NCI-H446 (cell line): Measurements from ENCODE around the gene TEAD3.
"Not testable (repeated sequence)": the region's sequence is repeated elsewhere in the genome, so short reads cannot be mapped to it uniquely, and the experiment has no call there.

Experiments
- DNase-seq, 2 experiments: peaks; one replicate each; lab custom pipeline; 2025; lab: John Stamatoyannopoulos, UW

Gene TEAD3

DNA sequence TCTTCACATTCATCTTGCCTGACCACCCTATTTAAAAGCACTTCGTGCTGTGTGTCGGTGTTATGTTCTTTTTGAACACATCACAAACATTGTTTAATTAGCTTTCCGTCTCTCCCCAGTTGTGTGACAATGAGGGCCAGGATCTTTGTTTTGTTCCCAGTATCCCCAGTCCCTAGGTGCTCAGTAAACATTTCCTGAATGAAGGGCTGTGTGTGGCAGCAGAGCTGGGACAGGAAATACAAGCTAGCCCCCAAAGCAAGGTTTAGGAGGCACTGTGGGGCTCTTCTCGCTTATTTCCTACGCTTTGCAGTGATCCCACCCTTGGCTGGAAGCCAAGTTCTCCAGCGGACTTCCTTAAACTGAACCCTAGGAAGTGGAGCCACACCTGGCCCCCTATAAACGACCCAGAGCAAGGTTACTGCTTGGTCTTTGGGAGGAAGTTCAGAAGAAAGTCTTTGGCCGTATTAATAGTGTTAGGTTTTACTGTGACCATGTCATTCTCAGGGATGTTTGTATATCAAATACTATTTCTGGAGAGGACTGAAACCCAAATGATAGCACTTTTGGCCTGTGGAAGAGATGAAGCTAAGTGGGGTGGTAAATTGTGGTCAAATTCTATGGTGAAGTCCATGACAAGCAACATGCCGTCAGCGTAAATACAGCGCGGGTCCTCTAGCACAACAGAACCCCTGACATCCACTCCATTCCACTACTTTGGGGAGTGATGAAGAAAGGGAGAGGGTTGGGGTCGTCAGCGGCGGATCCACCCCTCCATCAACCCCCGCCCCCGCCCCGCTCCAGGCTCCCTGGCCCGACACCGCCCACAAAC lies 45.3 kb downstream of the TEAD3 start:
- no peak for DNase-seq

DNA sequence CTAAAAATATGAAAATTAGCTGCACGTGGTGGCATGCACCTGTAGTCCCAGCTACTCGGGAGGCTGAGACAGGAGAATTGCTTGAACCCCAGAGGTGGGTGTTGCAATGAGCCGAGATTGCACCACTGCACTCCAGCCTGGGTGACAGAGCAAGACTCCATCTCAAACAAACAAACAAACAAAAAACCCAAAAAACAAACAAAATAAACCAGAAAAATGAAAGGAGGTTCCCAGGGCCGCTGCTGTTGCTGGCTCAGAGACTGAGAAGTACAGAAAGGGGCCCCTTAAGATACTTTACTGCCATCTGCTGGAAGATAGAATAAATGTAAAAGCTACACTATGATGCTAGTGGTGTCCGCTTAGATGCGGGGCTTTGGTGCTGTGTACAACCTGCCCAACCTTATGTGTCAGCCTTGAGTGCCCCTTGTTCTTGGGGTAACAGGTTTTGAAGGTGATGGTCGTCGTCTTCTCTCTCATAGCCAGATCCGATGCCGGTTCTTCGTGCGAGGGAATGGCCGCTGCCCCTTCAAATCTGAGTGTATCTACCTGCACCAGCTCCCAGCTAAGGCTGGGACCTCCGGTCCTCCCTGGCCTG lies 47.5 kb downstream of the TEAD3 start:
- DNase-seq: peak; percentile 54 to 79

DNA sequence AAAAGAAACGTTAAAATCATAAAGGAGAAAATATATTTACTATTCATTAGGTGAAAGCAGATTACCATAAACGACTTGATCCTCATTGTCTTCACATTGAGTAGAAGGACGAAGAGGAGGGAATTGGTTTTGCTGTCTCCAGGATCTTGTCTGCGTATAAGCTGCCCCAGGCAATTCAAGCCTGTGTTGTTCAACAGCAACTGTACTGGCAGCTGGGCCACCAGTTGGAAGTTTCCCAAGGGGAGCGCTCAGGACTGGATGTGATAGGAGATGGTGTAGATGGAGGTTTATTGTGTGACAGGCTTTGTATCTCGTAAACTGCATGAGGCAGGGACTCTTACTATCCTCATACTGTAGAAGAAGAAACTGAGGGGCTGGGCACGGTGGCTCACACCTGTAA lies 48.7 kb downstream of the TEAD3 start:
- peak in 1 of 2 experiments; percentile 28 for DNase-seq

DNA sequence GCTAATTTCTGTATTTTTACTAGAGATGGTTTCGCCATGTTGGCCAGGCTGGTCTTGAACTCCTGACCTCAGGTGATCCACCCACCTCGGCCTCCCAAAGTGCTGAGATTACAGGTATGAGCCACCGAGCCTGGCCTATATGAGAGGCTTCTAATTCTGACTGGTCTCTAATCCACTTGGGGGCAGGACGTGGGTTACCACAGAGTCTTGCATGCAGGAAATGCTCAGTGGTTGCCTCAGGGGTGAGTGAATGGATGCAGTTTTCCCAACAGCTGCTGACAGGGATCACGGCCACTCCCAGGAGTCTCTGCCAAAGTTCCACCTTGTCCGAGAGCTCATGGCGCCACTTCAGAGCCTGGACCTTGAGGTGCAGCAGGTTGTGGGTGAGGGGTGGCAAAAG lies 51.2 kb downstream of the TEAD3 start:
- DNase-seq: no peak

DNA sequence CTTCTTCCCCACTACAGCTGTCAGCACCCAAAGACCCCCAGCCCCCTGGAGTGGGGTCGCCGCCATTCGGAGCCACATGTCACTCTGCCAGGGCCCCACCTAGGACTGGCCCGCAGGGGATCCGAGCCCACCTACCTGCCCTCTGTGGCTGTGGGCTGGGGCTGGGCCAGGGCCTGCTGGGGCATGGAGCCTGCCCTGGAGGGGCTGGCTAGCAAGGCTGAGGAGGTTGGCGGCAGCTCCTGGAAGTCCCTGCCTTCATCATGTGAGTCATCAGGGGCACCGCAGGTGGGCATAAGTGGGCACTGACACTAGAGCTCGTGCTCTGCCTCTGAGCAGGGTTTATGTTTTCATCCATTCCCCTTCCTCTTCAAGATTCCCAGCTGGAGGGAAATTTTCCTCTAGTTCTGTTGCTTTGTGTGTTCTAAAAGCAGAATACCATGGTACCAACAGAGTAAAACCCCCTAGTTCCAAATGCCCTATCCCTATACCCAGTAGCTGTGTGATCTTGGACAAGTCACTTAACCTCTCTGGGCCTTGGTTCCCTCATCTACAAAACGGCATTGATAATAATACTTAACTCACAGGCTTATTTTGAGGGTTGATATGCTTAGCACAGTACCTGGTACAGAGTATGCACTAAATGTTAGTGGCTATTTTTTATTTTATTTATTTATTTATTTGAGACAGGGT lies 53.4 kb downstream of the TEAD3 start:
- peak in 1 of 2 experiments; percentile 30 for DNase-seq

DNA sequence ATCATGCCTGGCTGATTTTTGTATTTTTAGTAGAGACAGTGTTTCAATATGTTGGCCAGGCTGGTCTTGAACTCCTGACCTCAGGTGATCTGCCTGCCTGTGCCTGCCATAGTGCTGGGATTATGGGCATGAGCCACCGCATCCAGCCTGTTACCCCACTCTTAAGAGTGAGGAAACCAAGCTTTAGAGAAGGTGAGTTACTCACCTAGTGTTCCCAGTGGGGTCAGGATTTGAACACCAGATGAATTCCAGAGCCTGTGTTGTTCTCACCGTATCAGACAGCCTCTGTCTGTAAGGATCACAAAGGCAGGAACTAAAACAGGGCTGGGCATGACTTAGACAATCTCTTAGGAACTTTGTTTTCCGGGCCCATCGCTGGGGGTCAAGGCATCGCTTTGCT lies 54.2 kb downstream of the TEAD3 start:
- no peak for DNase-seq

DNA sequence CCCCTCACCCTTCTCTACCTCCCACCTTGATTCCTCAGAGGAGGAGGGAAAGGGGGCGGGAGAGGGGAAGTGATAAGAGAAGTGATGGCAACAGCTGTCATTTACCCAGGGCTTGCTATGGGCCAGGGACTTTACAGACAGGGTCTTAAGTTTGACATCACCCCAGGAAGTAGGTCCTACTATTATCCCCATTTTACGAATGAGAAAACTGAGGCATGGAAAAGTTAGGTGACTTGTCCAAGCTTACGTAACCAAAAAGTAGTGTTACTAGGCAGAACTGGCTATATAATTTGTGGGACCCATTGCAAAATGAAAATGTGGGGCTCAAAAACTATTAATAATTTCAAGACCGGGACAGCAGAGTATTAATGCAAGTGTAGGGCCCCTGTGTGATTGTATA lies 55.2 kb downstream of the TEAD3 start:
- no peak for DNase-seq

DNA sequence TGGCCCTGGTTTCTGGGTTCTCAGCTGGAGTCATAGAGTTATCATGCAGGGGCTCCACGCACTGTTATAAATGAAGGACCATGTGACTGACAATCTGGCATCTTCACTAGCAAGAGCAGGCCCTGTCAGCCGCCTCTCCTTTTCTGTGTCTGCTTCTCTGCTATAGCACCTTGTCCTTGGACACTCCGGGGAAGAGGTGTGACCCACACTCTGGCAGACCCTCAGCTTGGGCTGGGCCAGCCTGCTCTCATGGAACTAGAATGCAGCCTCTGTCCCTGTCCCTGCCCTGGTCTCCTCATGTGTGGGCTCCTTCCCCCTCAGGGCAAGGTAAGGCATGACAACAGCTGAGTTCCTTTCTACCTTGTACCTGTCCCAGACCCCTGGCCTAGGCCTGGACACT lies 55.7 kb downstream of the TEAD3 start:
- no peak for DNase-seq

DNA sequence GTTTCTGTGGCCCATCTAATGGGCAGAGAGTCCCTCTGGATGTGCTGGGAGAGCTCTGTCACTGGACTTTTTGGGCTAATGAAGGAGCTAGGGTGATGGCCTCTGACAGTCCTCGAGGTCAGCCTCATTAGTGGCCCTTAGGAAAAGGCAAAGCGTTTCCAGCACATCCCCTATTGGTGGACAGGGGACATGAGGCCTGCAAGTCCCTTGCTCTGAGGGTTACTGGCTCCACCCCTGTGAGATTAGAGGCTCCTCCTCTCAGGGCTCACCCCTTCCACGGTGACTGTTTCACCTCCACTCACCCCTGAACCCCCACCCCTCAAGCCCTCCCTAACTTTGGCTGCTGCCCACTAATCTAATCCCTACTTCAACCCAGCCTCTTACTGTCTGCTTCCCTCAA lies 57.6 kb downstream of the TEAD3 start:
- no peak for DNase-seq

DNA sequence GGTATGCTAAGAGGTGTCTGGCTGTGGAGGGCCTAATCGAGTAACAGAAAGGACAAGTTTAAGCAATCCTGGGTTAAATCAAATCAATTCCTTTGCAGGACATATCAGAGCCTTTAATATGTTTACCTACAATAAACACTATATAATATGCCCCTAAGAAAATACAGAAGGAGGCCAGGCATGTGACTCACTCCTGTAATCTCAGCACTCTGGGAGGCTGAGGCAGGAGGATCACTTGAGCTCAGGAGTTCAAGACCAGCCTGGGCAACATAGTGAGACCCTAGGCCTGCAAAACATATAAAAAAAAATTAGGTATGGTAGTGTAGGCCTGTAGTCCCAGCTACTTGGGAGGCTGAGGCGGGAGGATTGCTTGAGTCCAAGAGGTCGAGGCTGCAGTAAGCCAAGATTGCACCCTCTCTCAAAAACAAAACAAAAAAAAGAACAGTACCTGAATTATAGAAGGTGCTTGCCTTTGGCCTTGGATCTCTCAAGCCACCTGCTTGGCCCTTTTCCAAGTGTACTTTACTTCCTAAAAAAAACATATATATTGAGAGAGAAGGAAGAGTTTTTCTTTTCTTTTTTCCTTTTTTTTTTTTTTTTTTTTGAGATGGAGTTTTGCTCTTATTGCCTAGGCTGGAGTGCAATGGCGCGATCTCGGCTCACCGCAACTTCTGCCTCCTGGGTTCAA lies 58.4 kb downstream of the TEAD3 start:
- DNase-seq: not testable (repeated sequence)

DNA sequence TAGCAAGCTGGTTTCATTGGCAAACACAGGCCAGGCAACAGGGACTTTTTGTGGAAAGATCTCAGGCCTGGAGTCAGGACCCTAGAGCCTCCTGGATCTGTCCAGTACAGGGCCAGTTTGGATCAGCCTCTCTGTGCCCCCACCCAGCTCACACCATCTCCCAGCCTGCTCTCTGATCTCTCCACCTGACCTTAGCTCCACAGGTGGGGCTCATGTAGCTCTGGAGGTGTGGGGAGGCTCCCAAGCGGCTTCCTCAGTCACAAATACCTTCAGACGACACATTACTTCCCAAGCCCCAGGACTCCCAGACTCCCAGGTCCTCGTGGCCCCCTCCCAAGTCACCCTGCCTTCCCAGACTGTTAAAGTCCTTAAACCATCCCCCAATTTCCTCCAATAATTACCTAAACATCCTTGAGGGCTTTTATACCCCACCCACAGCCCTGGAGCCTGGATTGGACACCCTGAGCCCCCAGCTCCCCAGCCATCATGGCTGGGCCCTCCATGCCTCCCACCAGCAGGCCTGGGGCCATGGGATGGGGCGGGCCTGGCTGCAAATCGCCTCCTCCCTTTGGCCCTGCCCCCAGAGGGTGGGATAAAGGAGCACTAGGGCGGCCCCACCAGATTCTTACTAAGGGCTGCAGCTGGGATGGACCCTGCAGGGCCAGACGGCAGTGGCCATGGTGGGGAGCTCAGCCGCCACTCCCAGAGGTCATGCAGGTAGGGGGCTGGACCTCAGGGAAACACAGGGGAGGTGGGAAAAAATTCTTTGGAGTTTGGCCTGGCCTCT lies 60.6 kb downstream of the TEAD3 start:
- no peak for DNase-seq

DNA sequence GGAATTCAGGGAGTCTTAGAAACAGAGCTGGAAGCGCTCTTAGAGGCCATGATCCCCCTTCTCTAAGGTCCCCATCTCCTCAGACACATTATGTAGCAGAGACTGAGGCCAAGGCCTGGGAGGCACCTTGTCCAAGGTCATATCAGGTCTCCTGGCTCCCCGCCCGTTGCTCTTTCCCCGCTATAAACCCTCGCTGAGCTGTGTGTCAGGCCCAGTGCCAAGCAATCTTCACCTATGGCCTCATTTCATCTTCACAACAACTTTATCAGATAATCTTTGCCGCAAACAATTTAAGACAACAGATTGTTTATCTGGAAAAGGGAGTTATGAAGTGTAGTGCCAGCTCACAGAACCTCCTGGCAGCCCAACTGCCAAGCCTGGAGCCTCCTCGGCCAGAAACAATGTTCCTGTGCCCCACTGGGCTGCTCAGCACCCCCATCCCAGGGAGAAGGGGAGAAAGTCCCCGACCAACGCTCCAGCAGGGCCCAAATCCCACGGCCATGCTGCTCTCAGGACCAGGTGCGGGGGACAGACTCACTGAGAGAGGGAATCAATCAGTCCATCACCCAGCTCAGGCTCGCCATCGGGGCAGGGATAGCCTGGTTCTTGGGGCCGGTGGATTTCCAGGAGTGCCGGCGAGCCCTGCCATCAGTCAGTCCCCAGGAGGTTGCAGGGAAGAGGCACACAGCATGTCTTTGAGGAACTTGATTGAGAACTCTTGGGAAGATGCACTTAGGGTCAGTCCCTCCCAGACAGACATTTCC lies 61.6 kb downstream of the TEAD3 start:
- DNase-seq: no peak

DNA sequence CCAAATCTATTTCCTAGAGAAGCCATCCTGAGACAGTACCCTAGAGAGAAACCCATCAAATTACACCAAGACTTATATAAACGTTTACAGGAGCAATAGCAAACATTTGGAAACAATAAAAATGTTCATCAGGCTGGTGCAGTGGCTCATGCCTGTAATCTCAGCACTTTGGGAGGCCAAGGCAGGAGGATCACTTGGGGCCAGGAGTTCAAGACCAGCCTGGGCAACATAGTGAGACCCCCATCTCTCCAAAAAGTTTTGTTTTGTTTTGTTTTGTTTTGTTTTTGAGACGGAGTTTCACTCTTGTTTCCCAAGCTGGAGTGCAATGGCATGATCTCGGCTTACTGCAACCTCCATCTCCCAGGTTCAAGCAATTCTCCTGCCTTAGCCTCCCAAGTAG lies 64.2 kb downstream of the TEAD3 start:
- DNase-seq: not testable (repeated sequence)

DNA sequence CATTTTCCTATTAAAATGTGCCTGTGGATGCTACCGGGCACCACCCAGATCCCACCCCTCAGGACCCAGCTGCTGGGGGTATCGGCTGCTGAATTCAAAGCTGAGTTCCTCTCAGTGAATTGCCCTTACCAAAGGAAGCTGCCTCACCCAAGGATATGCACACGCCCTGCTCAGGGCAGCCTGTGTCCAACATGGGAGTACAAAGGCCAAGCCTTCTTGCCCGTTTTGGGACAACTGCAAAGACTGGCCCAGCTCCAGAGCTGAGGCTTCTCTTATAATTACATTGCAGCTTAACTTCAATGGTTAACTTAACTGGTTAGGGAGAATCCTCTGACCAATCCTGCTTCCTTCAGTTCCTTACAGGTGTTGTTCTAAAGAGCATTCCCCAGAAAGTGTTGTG lies 64.6 kb downstream of the TEAD3 start:
- no peak for DNase-seq

DNA sequence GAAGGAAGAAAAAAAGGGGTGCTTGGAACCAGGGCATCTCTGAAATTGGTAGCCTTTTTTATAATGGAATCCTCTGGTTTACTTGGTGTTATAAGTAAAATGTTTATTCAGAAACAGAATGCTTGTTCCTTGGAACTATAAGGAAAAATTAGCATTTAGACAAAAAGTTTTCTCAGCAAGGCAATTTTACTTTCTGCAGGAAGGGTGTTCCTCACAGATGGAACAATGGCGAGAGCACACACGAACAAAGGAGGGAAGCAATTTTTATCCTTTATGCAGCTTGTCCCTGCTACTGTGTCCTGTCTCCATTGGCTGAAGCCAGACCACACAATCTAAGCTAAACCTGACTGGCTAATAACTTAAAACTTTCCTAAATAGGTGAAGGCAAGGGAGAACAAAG lies 67.4 kb downstream of the TEAD3 start:
- no peak for DNase-seq

DNA sequence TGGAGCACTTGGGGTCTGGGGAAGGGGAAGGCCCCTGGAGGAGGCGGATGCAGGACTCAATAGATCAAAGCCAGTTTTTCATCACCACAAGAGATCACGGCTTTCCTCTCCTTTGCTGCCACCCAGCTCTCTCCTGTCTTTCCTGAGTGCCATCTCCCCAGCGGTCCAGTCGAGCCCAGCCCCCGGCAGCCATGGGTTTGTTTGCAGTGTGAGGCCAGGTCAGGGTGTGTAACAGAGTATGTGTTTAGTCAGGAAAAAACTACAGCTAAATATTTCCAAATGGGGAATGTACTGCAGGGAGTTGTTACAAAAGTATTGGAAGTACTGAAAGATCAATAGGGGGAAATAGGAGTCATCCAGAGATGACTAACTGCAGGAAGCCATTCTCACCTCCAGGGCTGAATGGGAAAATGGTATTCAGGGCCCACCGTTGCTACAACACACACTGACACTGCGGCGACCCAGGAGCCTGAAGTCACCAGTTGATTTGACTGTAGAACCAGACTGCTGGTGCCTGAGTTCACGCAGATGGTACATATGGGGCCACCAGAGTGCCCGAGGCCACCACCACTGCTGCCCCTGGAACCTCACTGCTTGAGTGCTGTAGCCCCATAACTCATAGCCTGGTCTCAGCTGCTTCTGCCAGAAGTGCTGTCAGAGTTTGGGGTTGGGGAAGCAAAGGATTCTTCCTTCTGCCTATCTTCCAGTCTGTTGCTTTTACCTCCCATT lies 68.3 kb downstream of the TEAD3 start:
- no peak for DNase-seq

DNA sequence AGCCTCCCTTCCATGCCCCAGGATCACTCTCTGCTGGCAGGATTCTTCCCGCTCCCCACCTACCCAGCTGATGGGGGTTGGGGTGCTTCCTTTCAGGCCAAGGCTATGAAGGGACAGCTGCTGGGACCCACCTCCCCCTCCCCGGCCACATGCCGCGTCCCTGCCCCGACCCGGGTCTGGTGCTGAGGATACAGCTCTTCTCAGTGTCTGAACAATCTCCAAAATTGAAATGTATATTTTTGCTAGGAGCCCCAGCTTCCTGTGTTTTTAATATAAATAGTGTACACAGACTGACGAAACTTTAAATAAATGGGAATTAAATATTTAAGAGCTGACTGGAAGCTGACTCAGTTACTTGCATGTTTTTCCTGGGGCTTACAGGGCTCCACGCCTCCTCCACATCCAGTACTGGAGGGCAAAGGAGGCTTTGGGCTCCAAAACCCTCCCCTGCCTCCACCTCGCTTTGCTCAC lies 69.0 kb downstream of the TEAD3 start:
- no peak for DNase-seq

DNA sequence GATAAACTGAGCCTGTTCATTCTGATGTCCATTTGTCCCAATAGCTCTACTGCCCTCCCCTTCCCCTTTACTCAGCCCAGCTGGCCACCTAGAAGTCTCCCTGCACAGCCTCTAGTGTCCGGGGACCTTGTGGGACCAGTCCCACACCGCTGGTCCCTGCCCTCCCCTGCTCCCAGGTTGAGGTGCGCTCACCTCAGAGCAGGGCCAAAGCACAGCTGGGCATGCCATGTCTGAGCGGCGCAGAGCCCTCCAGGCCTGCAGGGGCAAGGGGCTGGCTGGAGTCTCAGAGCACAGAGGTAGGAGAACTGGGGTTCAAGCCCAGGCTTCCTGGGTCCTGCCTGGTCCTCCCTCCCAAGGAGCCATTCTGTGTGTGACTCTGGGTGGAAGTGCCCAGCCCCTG lies 69.4 kb downstream of the TEAD3 start:
- no peak for DNase-seq

DNA sequence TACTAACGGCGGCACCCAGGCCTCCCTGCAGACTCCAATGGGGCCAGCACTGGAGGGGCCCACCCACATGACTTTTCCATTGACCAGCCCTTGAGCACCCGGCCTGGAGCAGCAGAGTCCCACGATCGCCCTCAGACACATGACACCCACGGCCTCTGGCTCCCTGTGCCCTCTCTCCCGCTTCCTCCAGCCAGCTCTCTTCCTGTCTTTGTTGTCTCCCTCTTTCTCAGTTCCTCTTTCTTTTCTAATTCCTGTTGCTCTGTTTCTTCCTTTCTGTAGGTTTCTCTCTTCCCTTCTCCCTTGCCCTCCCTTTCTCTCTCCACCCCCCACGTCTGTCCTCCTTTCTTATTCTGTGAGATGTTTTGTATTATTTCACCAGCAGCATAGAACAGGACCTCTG lies 70.8 kb downstream of the TEAD3 start:
- no peak for DNase-seq

DNA sequence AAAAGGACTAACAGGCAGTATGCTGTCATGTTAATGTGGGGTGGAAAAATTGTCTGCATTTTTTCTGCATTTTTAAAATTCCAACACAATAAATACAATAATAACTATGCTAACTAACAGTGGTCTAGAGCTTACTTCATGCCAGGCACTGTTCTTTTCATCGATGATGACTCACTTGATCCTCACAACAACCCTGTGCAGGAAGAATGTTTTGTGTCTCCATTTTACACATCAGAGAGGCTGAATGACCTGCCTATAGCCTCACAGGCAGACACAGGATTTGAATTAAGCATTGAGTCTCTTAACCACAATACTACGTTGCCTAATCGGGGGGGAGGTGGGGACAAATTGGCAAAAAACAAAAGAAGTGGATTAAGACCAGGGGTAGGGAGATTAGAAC lies 71.6 kb downstream of the TEAD3 start:
- DNase-seq: no peak
